Neural progenitor cell (in vitro differentiated cells): ENCODE data around the gene NSUN6.

Source experiments
- EZH2phosphoT487 ChIP-seq: fragments of 200-600 bp; sonication (generic); IDR thresholded peaks from 2 replicates; pipeline ENCODE4 v1.6.1; 2017; ENCODE audit warnings: antibody characterized with exemption
- TF ChIP-seq, protein P1 (sequence below): fragments of 200-600 bp; sonication (generic); IDR thresholded peaks from 2 replicates; pipeline ENCODE4 v1.5.1; 2017; ENCODE audit warnings: antibody characterized with exemption, mild to moderate bottlenecking

DNA sequence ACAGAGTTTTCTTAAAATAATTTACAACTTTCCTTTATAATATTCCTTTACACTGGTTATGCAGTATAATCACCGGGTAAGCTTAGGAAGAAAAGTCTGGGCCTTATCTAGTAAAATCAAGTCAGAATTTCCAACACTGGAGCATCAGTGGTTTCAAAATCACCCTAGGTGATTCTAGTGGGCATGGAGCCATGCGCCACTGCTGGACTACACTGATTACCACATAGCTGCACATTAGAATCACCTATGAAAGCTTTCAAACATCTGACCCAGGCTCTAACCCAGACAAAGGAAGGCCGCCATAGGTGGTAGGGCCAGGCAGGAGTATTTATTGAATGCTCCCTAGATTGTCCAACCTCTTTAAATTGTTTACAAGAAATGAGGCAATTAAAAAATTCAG, 52.0 kb downstream of the NSUN6 start:
- TF ChIP-seq, protein P1, sequence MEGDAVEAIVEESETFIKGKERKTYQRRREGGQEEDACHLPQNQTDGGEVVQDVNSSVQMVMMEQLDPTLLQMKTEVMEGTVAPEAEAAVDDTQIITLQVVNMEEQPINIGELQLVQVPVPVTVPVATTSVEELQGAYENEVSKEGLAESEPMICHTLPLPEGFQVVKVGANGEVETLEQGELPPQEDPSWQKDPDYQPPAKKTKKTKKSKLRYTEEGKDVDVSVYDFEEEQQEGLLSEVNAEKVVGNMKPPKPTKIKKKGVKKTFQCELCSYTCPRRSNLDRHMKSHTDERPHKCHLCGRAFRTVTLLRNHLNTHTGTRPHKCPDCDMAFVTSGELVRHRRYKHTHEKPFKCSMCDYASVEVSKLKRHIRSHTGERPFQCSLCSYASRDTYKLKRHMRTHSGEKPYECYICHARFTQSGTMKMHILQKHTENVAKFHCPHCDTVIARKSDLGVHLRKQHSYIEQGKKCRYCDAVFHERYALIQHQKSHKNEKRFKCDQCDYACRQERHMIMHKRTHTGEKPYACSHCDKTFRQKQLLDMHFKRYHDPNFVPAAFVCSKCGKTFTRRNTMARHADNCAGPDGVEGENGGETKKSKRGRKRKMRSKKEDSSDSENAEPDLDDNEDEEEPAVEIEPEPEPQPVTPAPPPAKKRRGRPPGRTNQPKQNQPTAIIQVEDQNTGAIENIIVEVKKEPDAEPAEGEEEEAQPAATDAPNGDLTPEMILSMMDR = no peak
- no peak for TF ChIP-seq EZH2phosphoT487
